OCI-LY1 (cell line): ENCODE data around the gene DUS2.

Experiments used
- EZH2 ChIP-seq: fragments of 200-600 bp; sonication (generic), shearing (Covaris generic); IDR thresholded peaks from 2 replicates; pipeline ENCODE4 v1.8.0; 2017; ENCODE audit warnings: borderline replicate concordance, mixed run types, mild to moderate bottlenecking, antibody characterized with exemption, low read length, moderate library complexity, mixed read lengths
- TF ChIP-seq, protein P1 (sequence below): fragments of 200-600 bp; sonication (generic), shearing (Covaris generic); IDR thresholded peaks from 2 replicates; pipeline ENCODE4 v1.5.1; 2017; ENCODE audit warnings: mild to moderate bottlenecking, antibody characterized with exemption, low read length, moderate library complexity, mixed read lengths

- TF ChIP-seq, protein P1, sequence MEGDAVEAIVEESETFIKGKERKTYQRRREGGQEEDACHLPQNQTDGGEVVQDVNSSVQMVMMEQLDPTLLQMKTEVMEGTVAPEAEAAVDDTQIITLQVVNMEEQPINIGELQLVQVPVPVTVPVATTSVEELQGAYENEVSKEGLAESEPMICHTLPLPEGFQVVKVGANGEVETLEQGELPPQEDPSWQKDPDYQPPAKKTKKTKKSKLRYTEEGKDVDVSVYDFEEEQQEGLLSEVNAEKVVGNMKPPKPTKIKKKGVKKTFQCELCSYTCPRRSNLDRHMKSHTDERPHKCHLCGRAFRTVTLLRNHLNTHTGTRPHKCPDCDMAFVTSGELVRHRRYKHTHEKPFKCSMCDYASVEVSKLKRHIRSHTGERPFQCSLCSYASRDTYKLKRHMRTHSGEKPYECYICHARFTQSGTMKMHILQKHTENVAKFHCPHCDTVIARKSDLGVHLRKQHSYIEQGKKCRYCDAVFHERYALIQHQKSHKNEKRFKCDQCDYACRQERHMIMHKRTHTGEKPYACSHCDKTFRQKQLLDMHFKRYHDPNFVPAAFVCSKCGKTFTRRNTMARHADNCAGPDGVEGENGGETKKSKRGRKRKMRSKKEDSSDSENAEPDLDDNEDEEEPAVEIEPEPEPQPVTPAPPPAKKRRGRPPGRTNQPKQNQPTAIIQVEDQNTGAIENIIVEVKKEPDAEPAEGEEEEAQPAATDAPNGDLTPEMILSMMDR: no peak
- TF ChIP-seq EZH2: no peak
These were observed 43.0 kb upstream of the DUS2 start, which contains the start of gene DPEP3 for GRCh38 chr16:67979955-67980678.
